H1 (cell line): ENCODE results near the gene CYTH1. TPM values are rescaled to one million over a fixed set of nuclear protein-coding genes. Genes with fewer than 3 reads are reported as not detected.

ENCODE experiments used
- CTCF ChIA-PET: fragments of 300-600 bp; sonication (Branson Sonifier 250); formaldehyde crosslinking; loops from one replicate; lab custom pipeline; 2021; ENCODE audit not compliant: partially characterized antibody; lab: Charles Lee
- POLR2A ChIA-PET: fragments of 300-600 bp; sonication (Branson Sonifier 250); formaldehyde crosslinking; loops from one replicate; lab custom pipeline; 2021; ENCODE audit warnings: inconsistent platforms; ENCODE audit not compliant: partially characterized antibody; lab: Charles Lee
- DNase-seq, 2 experiments: peaks; one replicate each; pipeline versions ENCODE4 v3.0.0 to v3.0.0-alpha.2; 2010 to 2022; ENCODE audit warnings: low spot score in 2 of 2, low read depth in 1 of 2, mixed read lengths in 1 of 2
- FAIRE-seq: peaks from 2 replicates; lab custom pipeline; 2011; peaks lifted over from hg19 to GRCh38; lab: Jason Lieb, UNC
- H2AFZ ChIP-seq: 2 replicates; pipeline ENCODE4 v1.8.1; 2012; ENCODE audit warnings: low read length, inconsistent platforms
- H2AK5ac ChIP-seq: 2 replicates; pipeline ENCODE4 v1.6.1; 2013; ENCODE audit warnings: low read depth, low read length
- H2BK120ac ChIP-seq: replicated peaks from 2 replicates; pipeline ENCODE3; 2013; ENCODE audit warnings: low read depth, low read length, inconsistent platforms
- H2BK12ac ChIP-seq: 2 replicates; pipeline ENCODE4 v1.6.1; 2013; ENCODE audit warnings: low read depth, low read length
- H2BK15ac ChIP-seq: 2 replicates; pipeline ENCODE4 v1.6.1; 2013; ENCODE audit warnings: low read length
- H2BK20ac ChIP-seq: 2 replicates; pipeline ENCODE4 v1.6.1; 2013; ENCODE audit warnings: low read length
- H2BK5ac ChIP-seq: 2 replicates; pipeline ENCODE4 v1.6.1; 2013; ENCODE audit warnings: low read depth, low read length
- H3K14ac ChIP-seq: 2 replicates; pipeline ENCODE4 v1.6.1; 2013; ENCODE audit warnings: inconsistent platforms; ENCODE audit not compliant: insufficient read length
- H3K18ac ChIP-seq: 2 replicates; pipeline ENCODE4 v1.6.1; 2013; ENCODE audit warnings: low read length; ENCODE audit errors: extremely low read depth
- H3K23ac ChIP-seq: 2 replicates; pipeline ENCODE4 v1.6.1; 2013; ENCODE audit warnings: inconsistent platforms; ENCODE audit not compliant: insufficient read length
- H3K23me2 ChIP-seq: 2 replicates; pipeline ENCODE4 v1.6.1; 2013; ENCODE audit warnings: low read depth, low read length
- H3K27ac ChIP-seq: 2 replicates; pipeline ENCODE4 v1.6.1; 2011; ENCODE audit warnings: low read depth, low read length, inconsistent platforms
- H3K27me3 ChIP-seq, 4 experiments: replicated peaks in 1 of 4; 1 replicate in 1 of 4; 2 replicates in 3 of 4; pipeline versions ENCODE4 v1.6.1 to v1.8.1; 2011 to 2013; ENCODE audit warnings: low read length in 3 of 4, mild to moderate bottlenecking in 3 of 4, inconsistent platforms in 2 of 4, mixed read lengths in 2 of 4, moderate library complexity in 1 of 4; ENCODE audit not compliant: control insufficient read depth in 3 of 4, insufficient read depth in 3 of 4; ENCODE audit errors: extremely low read depth in 1 of 4
- H3K36me3 ChIP-seq, 4 experiments: 2 replicates each; pipeline versions ENCODE4 v1.6.1 to v1.8.1; 2011 to 2013; ENCODE audit warnings: mild to moderate bottlenecking in 4 of 4, low read length in 3 of 4, moderate library complexity in 2 of 4, control low read depth in 1 of 4, inconsistent platforms in 1 of 4; ENCODE audit not compliant: insufficient read depth in 4 of 4, control insufficient read depth in 2 of 4
- H3K4ac ChIP-seq: replicated peaks from 2 replicates; pipeline ENCODE3; 2013; ENCODE audit warnings: low read length, low read depth, mixed read lengths, inconsistent platforms; ENCODE audit not compliant: insufficient read length
- H3K4me1 ChIP-seq, 4 experiments: replicated peaks in 1 of 4; 1 replicate in 1 of 4; 2 replicates in 3 of 4; pipeline versions ENCODE4 v1.6.1 to v1.8.1; 2011 to 2013; ENCODE audit warnings: low read length in 3 of 4, inconsistent platforms in 2 of 4, mixed read lengths in 1 of 4; ENCODE audit not compliant: insufficient read depth in 4 of 4, control insufficient read depth in 3 of 4
- H3K4me2 ChIP-seq, 2 experiments: 2 replicates each; pipeline versions ENCODE4 v1.6.1 to v1.8.1; 2011 to 2013; ENCODE audit warnings: low read depth in 2 of 2, low read length in 2 of 2, control low read depth in 1 of 2, inconsistent platforms in 1 of 2, mild to moderate bottlenecking in 1 of 2; ENCODE audit not compliant: insufficient read depth in 1 of 2
- H3K4me3 ChIP-seq, 4 experiments: fragments of 200-600, 300-600 bp in 1 of 4; sonication (generic), shearing (Covaris generic), sonication (Bioruptor Twin) in 1 of 4; 2 replicates each; pipeline versions ENCODE4 v1.5.1 to v1.8.1; 2011 to 2016; ENCODE audit warnings: low read length in 4 of 4, low read depth in 3 of 4, control low read depth in 2 of 4, inconsistent platforms in 2 of 4, mild to moderate bottlenecking in 2 of 4, mixed read lengths in 1 of 4, moderate library complexity in 1 of 4; ENCODE audit not compliant: insufficient read depth in 2 of 4; ENCODE audit errors: extremely low read depth in 1 of 4
- H3K56ac ChIP-seq: replicated peaks from 2 replicates; pipeline ENCODE3; 2013; ENCODE audit warnings: low read depth, mild to moderate bottlenecking, mixed read lengths, low read length, inconsistent platforms; ENCODE audit not compliant: insufficient read length
- H3K79me1 ChIP-seq: 2 replicates; pipeline ENCODE4 v1.6.1; 2013; ENCODE audit warnings: low read depth, low read length, control low read depth
- H3K79me2 ChIP-seq, 2 experiments: 2 replicates each; pipeline versions ENCODE4 v1.6.1 to v1.8.1; 2012 to 2013; ENCODE audit warnings: low read length in 2 of 2, mild to moderate bottlenecking in 2 of 2, inconsistent platforms in 1 of 2; ENCODE audit not compliant: insufficient read depth in 2 of 2, control insufficient read depth in 1 of 2
- H3K9ac ChIP-seq, 4 experiments: replicated peaks in 1 of 4; 1 replicate in 1 of 4; 2 replicates in 3 of 4; pipeline versions ENCODE4 v1.6.1 to v1.8.1; 2011 to 2013; ENCODE audit warnings: low read depth in 3 of 4, low read length in 3 of 4, control low read depth in 2 of 4, mild to moderate bottlenecking in 2 of 4, moderate library complexity in 2 of 4, inconsistent platforms in 1 of 4; ENCODE audit errors: extremely low read depth in 1 of 4
- H3K9me3 ChIP-seq, 2 experiments: 2 replicates each; pipeline versions ENCODE4 v1.6.1 to v1.8.1; 2012 to 2013; ENCODE audit warnings: mild to moderate bottlenecking in 2 of 2, moderate library complexity in 2 of 2, control low read depth in 1 of 2, inconsistent platforms in 1 of 2, low read depth in 1 of 2, low read length in 1 of 2, mixed read lengths in 1 of 2; ENCODE audit not compliant: insufficient read depth in 2 of 2
- H4K20me1 ChIP-seq, 2 experiments: replicated peaks in 1 of 2; 2 replicates each; pipeline versions ENCODE3 to v1.8.1; 2011 to 2013; ENCODE audit warnings: inconsistent platforms in 2 of 2, low read length in 2 of 2, mild to moderate bottlenecking in 1 of 2; ENCODE audit not compliant: insufficient read depth in 2 of 2, control insufficient read depth in 1 of 2
- H4K5ac ChIP-seq: 2 replicates; pipeline ENCODE4 v1.6.1; 2013; ENCODE audit warnings: low read length, low read depth, mixed read lengths, inconsistent platforms; ENCODE audit not compliant: insufficient read length
- H4K8ac ChIP-seq: 2 replicates; pipeline ENCODE4 v1.8.0; 2013; ENCODE audit warnings: mild to moderate bottlenecking, moderate library complexity, low read length, inconsistent platforms; ENCODE audit not compliant: insufficient read depth; ENCODE audit errors: extremely low read depth
- H4K91ac ChIP-seq: replicated peaks from 2 replicates; pipeline ENCODE3; 2013; ENCODE audit warnings: low read length, mixed read lengths, inconsistent platforms; ENCODE audit not compliant: insufficient read length
- CEBPB ChIP-seq: IDR thresholded peaks from 2 replicates; pipeline ENCODE4 v1.6.1; 2012; ENCODE audit warnings: low read depth, low read length
- CHD1 ChIP-seq: IDR thresholded peaks from 2 replicates; pipeline ENCODE4 v1.6.1; 2012; ENCODE audit warnings: low read depth, low read length, improper control_type of control experiment
- CHD2 ChIP-seq: IDR thresholded peaks from 2 replicates; pipeline ENCODE4 v1.6.1; 2012; ENCODE audit warnings: low read length, improper control_type of control experiment
- CREB1 ChIP-seq: IDR thresholded peaks from 2 replicates; pipeline ENCODE4 v1.6.1; 2012; ENCODE audit warnings: inconsistent platforms
- EGR1 ChIP-seq: IDR thresholded peaks from 2 replicates; pipeline ENCODE4 v1.6.1; 2011; ENCODE audit warnings: low read depth, low read length, borderline replicate concordance
- GABPA ChIP-seq: IDR thresholded peaks from 2 replicates; pipeline ENCODE4 v1.6.1; 2011; ENCODE audit warnings: mild to moderate bottlenecking, low read length, moderate library complexity, borderline replicate concordance; ENCODE audit not compliant: insufficient read depth
- GTF2F1 ChIP-seq: IDR thresholded peaks from 2 replicates; pipeline ENCODE4 v1.6.1; 2012; ENCODE audit warnings: low read depth, low read length, improper control_type of control experiment, borderline replicate concordance
- JUN ChIP-seq: IDR thresholded peaks from 2 replicates; pipeline ENCODE4 v1.6.1; 2011; ENCODE audit warnings: low read depth, mild to moderate bottlenecking, improper control_type of control experiment, low read length
- PHF8 ChIP-seq: fragments of 200-600 bp; sonication (generic); conservative IDR thresholded peaks from 2 replicates; pipeline ENCODE4 v1.7.1; 2012; ENCODE audit warnings: low read depth, mild to moderate bottlenecking, inconsistent platforms, low read length, moderate library complexity
- POLR2AphosphoS5 ChIP-seq: IDR thresholded peaks from 2 replicates; pipeline ENCODE4 v1.6.1; 2011; ENCODE audit warnings: low read depth, low read length
- SP1 ChIP-seq: IDR thresholded peaks from 2 replicates; pipeline ENCODE4 v1.6.1; 2011; ENCODE audit warnings: low read depth, low read length
- TAF1 ChIP-seq: IDR thresholded peaks from 2 replicates; pipeline ENCODE4 v1.6.1; 2011; ENCODE audit warnings: mild to moderate bottlenecking, low read depth, low read length
- ZNF274 ChIP-seq: IDR thresholded peaks from 2 replicates; pipeline ENCODE4 v1.7.0; 2012; ENCODE audit warnings: low read length, borderline replicate concordance; ENCODE audit errors: extremely low read depth
- WGBS, 2 experiments: shearing (Covaris generic) in 1 of 2; methylation state at CpG; one replicate each; pipeline versions ENCODE4 v1.1.6 to v1.1.7; 2013 to 2015; ENCODE audit warnings: low lambda C conversion rate in 2 of 2, mixed read lengths in 2 of 2, inconsistent platforms in 1 of 2, low coverage in 1 of 2, missing lambda C conversion rate in 1 of 2; ENCODE audit not compliant: insufficient replicate concordance in 2 of 2, insufficient coverage in 1 of 2, insufficient read length in 1 of 2; ENCODE audit errors: extremely low coverage in 1 of 2, missing lambda C conversion rate in 1 of 2; 5-methylcytosine and 5-hydroxymethylcytosine counted together
- polyA plus RNA-seq, 7 experiments: library from polyadenylated mRNA; depleted of rRNA in 3 of 7; stranded (reverse) in 5 of 7; unstranded in 2 of 7; fragments of >200 nt in 5 of 7; fragments of 200-250 nt in 2 of 7; gene quantifications; 1 replicate in 5 of 7; 2 replicates in 1 of 7; 4 replicates in 1 of 7; pipeline versions ENCODE4 v1.2.1 to v1.2.3, GENCODE V29; 2011 to 2013; ENCODE audit warnings: missing spikeins in 2 of 7, mixed read lengths in 2 of 7
- total RNA-seq: library from RNA; stranded (reverse); fragmentation: NEBNext Ultra II Directional; extraction: Animal tissue kit (Norgen Biotek cat#: 25700); gene quantifications from 2 replicates; pipeline ENCODE4 v1.2.1, GENCODE V29; 2021

The CYTH1 gene
- total and polyA plus RNA-seq, 2 of the 8 experiments (the other 6 are each of a cell fraction or from before 2014, with no cell fraction given): 12.8 to 14.8 TPM

DNA sequence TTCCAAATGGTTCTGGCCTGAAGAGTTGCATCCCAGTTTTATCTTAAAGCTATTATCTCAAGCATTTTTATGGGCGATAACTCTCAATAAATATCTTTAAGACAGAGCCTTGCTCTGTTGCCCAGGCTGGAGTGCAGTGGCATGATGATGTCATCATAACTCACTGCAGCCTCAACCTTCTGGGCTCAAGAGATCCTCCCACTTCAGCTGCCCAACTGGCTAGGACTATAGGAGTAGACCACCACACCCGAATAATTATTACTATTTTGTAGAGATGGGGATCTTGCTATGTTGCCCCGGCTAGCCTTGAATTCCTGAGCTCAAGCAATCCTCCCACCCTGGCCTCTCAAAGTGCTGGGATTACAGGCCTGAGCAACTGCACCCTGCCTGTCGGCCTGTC is 26.1 kb upstream of the CYTH1 start:
- H4K8ac ChIP-seq: no peak overlapping the region
- DNase-seq: no peak
- no peak overlapping the region for H3K9ac ChIP-seq
- no peak overlapping the region for H2AK5ac ChIP-seq
- H3K27me3 ChIP-seq: no peaks in the 10 kb centered on the region; a peak in 1 of 7 replicates
- H3K23me2 ChIP-seq: no peaks in the 10 kb centered on the region
- H3K4me3 ChIP-seq: no peak overlapping the region
- H4K91ac ChIP-seq: no peak overlapping the region
- no peak overlapping the region for H2BK120ac ChIP-seq
- no peak overlapping the region for H2AFZ ChIP-seq
- H3K36me3 ChIP-seq: peaks cover 34 to 91% (median 69%) of the 10 kb centered on the region in 4 experiments
- POLR2A ChIA-PET: interaction anchor here (1.1 to 3.5 kb wide), 4 partner anchors 9 to 29 kb away, joined by 3 to 14 read pairs (median 5); no protein-coding TSS in a partner anchor
- no peaks in the 10 kb centered on the region for H3K4me1 ChIP-seq
- H3K18ac ChIP-seq: no peak overlapping the region
- H2BK15ac ChIP-seq: no peak overlapping the region
- no peak overlapping the region for H3K27ac ChIP-seq
- H2BK5ac ChIP-seq: no peak overlapping the region
- H4K5ac ChIP-seq: no peak overlapping the region
- H2BK20ac ChIP-seq: no peak overlapping the region
- no peak overlapping the region for H3K4ac ChIP-seq
- H3K9me3 ChIP-seq: no peaks in the 10 kb centered on the region
- CTCF ChIA-PET: interaction anchor here (1.2 kb wide), 1 partner anchor 10 kb away, joined by 4 read pairs; no protein-coding TSS in a partner anchor
- H4K20me1 ChIP-seq: peaks cover 6 to 11% of the 10 kb centered on the region in 2 experiments
- no peaks in the 10 kb centered on the region; the same call in 1 of the 2 replicates for H3K79me1 ChIP-seq
- no peak overlapping the region for H3K23ac ChIP-seq
- no peak overlapping the region for H3K14ac ChIP-seq
- no peak for FAIRE-seq
- no peak overlapping the region for H3K56ac ChIP-seq
- no peak overlapping the region for H2BK12ac ChIP-seq
- WGBS, 2 experiments: 88% methylated on average over 4 of the region's 4 CpGs; no CpG with 5 or more reads in 1 of the 2 experiments
- H3K4me2 ChIP-seq: no peak overlapping the region
- H3K79me2 ChIP-seq: no peaks in the 10 kb centered on the region
- TF ChIP-seq CHD2 (no peak), CHD1 (no peak), GABPA (no peak), EGR1 (no peak), TAF1 (no peak), PHF8 (no peak), CREB1 (no peak), CEBPB (no peak), ZNF274 (no peak), POLR2AphosphoS5 (no peak), SP1 (no peak), GTF2F1 (no peak), JUN (no peak)
